Naive thymus-derived CD8-positive, alpha-beta T cell (primary cell): Measurements from ENCODE around the gene ZDHHC14. TPM values are rescaled to one million over a fixed set of nuclear protein-coding genes. Genes with fewer than 3 reads are reported as not detected.
A peak's percentile ranks its signal among the peaks of the same experiment; 100 is the strongest.
"Not testable (repeated sequence)": the region's sequence is repeated elsewhere in the genome, so short reads cannot be mapped to it uniquely, and the experiment has no call there.

Experiments
- ATAC-seq, 2 donors: fragments of 150-1000 bp; cut with Tn5 transposase in 1 of 2; sonication (Bioruptor Pico), chemical (Tn5 transposase) in 1 of 2; 1 replicate in 1 of 2; 2 replicates in 1 of 2; pipeline ENCODE4 v1.10.0; 2021; ENCODE audit warnings: mild to moderate bottlenecking in 2 of 2, moderate library complexity in 2 of 2
- POLR2A ChIA-PET: fragments of 350-600 bp; sonication (Branson Sonifier 250); formaldehyde crosslinking; loops from one replicate; lab custom pipeline; 2021; ENCODE audit warnings: antibody characterized with exemption; lab: Charles Lee
- DNase-seq, 10 donors: peaks; one replicate each; pipeline versions ENCODE4 v3.0.0 to v3.0.0-alpha.2; 2020 to 2022
- H3K27ac Mint-ChIP-seq, 10 donors: one replicate each; pipeline ENCODE4 v1.8.0; 2020 to 2022; ENCODE audit warnings: mild to moderate bottlenecking in 10 of 10, mixed read lengths in 10 of 10, moderate library complexity in 4 of 10, inconsistent platforms in 1 of 10
- H3K27me3 Mint-ChIP-seq, 5 donors: one replicate each; pipeline ENCODE4 v1.8.0; 2021 to 2022; ENCODE audit warnings: mixed read lengths in 5 of 5
- H3K36me3 Mint-ChIP-seq, 3 donors: one replicate each; pipeline ENCODE4 v1.8.0; 2020 to 2022; ENCODE audit warnings: mixed read lengths in 3 of 3, mild to moderate bottlenecking in 2 of 3, inconsistent platforms in 1 of 3
- H3K4me1 Mint-ChIP-seq, 4 donors: one replicate each; pipeline ENCODE4 v1.8.0; 2021 to 2022; ENCODE audit warnings: mixed read lengths in 4 of 4
- H3K4me3 Mint-ChIP-seq, 10 donors: one replicate each; pipeline ENCODE4 v1.8.0; 2020 to 2022; ENCODE audit warnings: mild to moderate bottlenecking in 10 of 10, mixed read lengths in 10 of 10, moderate library complexity in 6 of 10, inconsistent platforms in 1 of 10
- H3K9me3 Mint-ChIP-seq, 9 donors: one replicate each; pipeline ENCODE4 v1.8.0; 2020 to 2022; ENCODE audit warnings: mixed read lengths in 9 of 9, mild to moderate bottlenecking in 3 of 9, inconsistent platforms in 1 of 9, moderate library complexity in 1 of 9
- polyA plus RNA-seq, 3 donors: library from polyadenylated mRNA; unstranded; fragments of 300-500 nt; fragmentation: Illumina TruSeq; gene quantifications; one replicate each; pipeline ENCODE4 v1.2.3, GENCODE V29; 2021
- total RNA-seq, 8 experiments: library from RNA in 2 of 8; stranded (reverse) in 2 of 8; gene quantifications; one replicate each; pipeline ENCODE4 v1.2.3 and lab custom pipeline; 2021 to 2026

ZDHHC14 gene
- total and polyA plus RNA-seq, 5 experiments from 2014 or later, result 0.09 to 1.9 (median 1.4) TPM

- no peaks in the 10 kb centered on the region for H3K27me3 Mint-ChIP-seq
- no peak for DNase-seq
- POLR2A ChIA-PET, result no interaction called here
- H3K36me3 Mint-ChIP-seq, result no peaks in the 10 kb centered on the region
- no peaks in the 10 kb centered on the region for H3K9me3 Mint-ChIP-seq
- H3K4me3 Mint-ChIP-seq, result no peak overlapping the region
- no peak for ATAC-seq
- H3K27ac Mint-ChIP-seq, result no peak overlapping the region
- peaks cover 0 to 13% (median 0%) of the 10 kb centered on the region in 4 donors for H3K4me1 Mint-ChIP-seq
Observed at GRCh38 chr6:157466342-157466648, 85.3 kb downstream of the ZDHHC14 start.

GRCh38 chr6:157467339-157467738 lies 86.3 kb downstream of the ZDHHC14 start:
- H3K4me3 Mint-ChIP-seq, H3K27ac Mint-ChIP-seq, ATAC-seq, POLR2A ChIA-PET, DNase-seq, H3K9me3 Mint-ChIP-seq, H3K27me3 Mint-ChIP-seq, H3K36me3 Mint-ChIP-seq: not testable (repeated sequence)
- peaks cover 0 to 12% (median 0%) of the 10 kb centered on the region in 4 donors for H3K4me1 Mint-ChIP-seq

GRCh38 chr6:157468054-157468453 lies 87.1 kb downstream of the ZDHHC14 start:
- H3K9me3 Mint-ChIP-seq, result no peaks in the 10 kb centered on the region
- ATAC-seq, result no peak

DNA sequence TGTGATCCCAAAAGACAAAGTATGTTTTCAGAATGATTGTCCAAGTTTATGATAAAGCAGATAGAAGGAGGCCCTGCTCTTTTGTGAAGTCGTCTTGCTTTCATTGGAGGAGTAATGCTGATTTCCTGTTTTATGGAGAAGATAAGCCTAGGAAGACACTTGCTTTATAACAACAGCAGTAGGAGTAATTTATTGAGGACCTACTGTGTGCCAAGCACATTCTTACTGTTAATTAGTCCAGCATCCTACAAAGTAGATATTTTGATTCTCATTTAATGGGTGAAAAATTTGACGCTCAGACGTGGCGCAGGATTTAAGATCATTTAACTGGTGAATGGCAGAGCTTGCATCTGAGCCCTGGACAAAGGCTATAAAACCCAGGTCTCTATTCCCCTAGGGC lies 87.6 kb downstream of the ZDHHC14 start:
- H3K9me3 Mint-ChIP-seq, result no peaks in the 10 kb centered on the region
- no peaks in the 10 kb centered on the region for H3K36me3 Mint-ChIP-seq
- no peaks in the 10 kb centered on the region for H3K27me3 Mint-ChIP-seq
- DNase-seq, result no peak
- H3K4me3 Mint-ChIP-seq, result no peak overlapping the region
- no peak overlapping the region for H3K27ac Mint-ChIP-seq
- H3K4me1 Mint-ChIP-seq, result peaks cover 0 to 9% (median 0%) of the 10 kb centered on the region in 4 donors
- ATAC-seq, result no peak
- POLR2A ChIA-PET, result no interaction called here

More at GRCh38 chr6:157468054-157468453, 87.1 kb downstream of the ZDHHC14 start:
- peaks cover 0 to 9% (median 0%) of the 10 kb centered on the region in 4 donors for H3K4me1 Mint-ChIP-seq
- no peaks in the 10 kb centered on the region for H3K36me3 Mint-ChIP-seq
- no peak for DNase-seq
- no peak overlapping the region for H3K4me3 Mint-ChIP-seq
- H3K27me3 Mint-ChIP-seq, result no peaks in the 10 kb centered on the region
- no peak overlapping the region for H3K27ac Mint-ChIP-seq
- POLR2A ChIA-PET, result no interaction called here

- no peak for DNase-seq
- POLR2A ChIA-PET, result no interaction called here
- H3K9me3 Mint-ChIP-seq, result no peaks in the 10 kb centered on the region
- H3K27me3 Mint-ChIP-seq, result no peaks in the 10 kb centered on the region
- H3K36me3 Mint-ChIP-seq, result no peaks in the 10 kb centered on the region
- no peak for ATAC-seq
- H3K27ac Mint-ChIP-seq, result no peak overlapping the region
- H3K4me3 Mint-ChIP-seq, result no peak overlapping the region
- H3K4me1 Mint-ChIP-seq, result peaks cover 0 to 8% (median 0%) of the 10 kb centered on the region in 4 donors
Observed at GRCh38 chr6:157469378-157469777, 88.4 kb downstream of the ZDHHC14 start.

- H3K4me3 Mint-ChIP-seq, result no peak overlapping the region
- no peaks in the 10 kb centered on the region for H3K9me3 Mint-ChIP-seq
- peaks cover 0 to 2% (median 0%) of the 10 kb centered on the region in 4 donors for H3K4me1 Mint-ChIP-seq
- POLR2A ChIA-PET, result no interaction called here
- H3K27me3 Mint-ChIP-seq, result peaks cover 0 to under 1% (median 0%) of the 10 kb centered on the region in 5 donors
- DNase-seq (no peak), ATAC-seq (no peak)
- H3K36me3 Mint-ChIP-seq, result no peaks in the 10 kb centered on the region
- peak overlapping the region in 1 of 10 donors; percentile 29 for H3K27ac Mint-ChIP-seq
Observed at GRCh38 chr6:157471077-157471686, 90.2 kb downstream of the ZDHHC14 start.

DNA sequence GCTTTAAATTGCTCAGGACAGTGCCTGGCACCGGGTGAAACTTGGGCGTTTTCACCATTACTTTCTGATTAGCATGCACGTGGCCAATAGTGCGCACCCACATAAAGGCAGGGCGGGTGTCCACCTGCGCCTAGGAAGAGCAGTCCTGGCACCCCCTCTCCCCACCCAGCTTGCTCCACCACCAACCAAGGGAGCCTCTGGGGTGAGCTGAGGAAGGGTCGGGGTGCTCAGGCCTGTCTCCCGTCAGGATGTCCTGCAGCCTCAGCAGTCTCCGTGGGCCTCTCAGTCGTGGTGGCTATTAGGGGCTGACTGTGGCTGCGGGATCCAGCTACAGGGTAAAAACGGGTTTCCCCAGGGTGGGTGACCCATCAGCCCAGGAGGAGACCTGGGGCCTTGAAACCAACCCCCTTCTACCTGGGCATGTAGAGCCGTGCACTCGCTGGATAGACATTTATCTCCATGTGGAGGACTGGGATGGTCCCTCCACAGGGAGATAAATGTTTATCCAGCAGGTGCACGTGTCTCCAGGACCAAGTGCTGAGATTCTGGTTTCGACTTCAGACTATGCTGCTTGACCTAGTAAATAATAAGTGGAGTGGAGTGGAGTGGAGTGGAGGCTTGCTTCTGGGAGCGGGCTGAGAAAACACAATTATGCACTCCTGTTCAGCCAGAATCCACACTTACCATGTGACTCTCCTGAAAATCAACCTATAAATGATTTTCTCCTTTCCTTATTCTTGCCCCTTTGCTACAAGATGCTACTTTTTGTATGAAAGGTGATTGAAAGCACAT lies 91.1 kb downstream of the ZDHHC14 start:
- Mint-ChIP-seq H3K27ac (peak overlapping the region in 1 of 10 donors; percentile 29), H3K4me1 (peaks cover 0 to 2% (median 0%) of the 10 kb centered on the region in 4 donors), H3K4me3 (no peak overlapping the region), H3K27me3 (peaks cover 0 to 2% (median 0%) of the 10 kb centered on the region in 5 donors), H3K36me3 (no peaks in the 10 kb centered on the region), H3K9me3 (no peaks in the 10 kb centered on the region)
- DNase-seq (no peak), ATAC-seq (no peak)
- POLR2A ChIA-PET, result no interaction called here

- no peak overlapping the region for H3K4me3 Mint-ChIP-seq
- peaks cover 0 to 2% (median 0%) of the 10 kb centered on the region in 4 donors for H3K4me1 Mint-ChIP-seq
- POLR2A ChIA-PET, result no interaction called here
- no peaks in the 10 kb centered on the region for H3K9me3 Mint-ChIP-seq
- peaks cover 0 to 2% (median 0%) of the 10 kb centered on the region in 5 donors for H3K27me3 Mint-ChIP-seq
- H3K27ac Mint-ChIP-seq, result no peak overlapping the region
- ATAC-seq (no peak), DNase-seq (no peak)
- H3K36me3 Mint-ChIP-seq, result no peaks in the 10 kb centered on the region
Observed at GRCh38 chr6:157476797-157477196, 95.8 kb downstream of the ZDHHC14 start.

GRCh38 chr6:157478926-157479325 lies 97.9 kb downstream of the ZDHHC14 start:
- POLR2A ChIA-PET, result no interaction called here
- Mint-ChIP-seq H3K4me3 (no peak overlapping the region), H3K27ac (no peak overlapping the region), H3K4me1 (peaks cover 0 to 2% (median 0%) of the 10 kb centered on the region in 4 donors), H3K36me3 (no peaks in the 10 kb centered on the region), H3K27me3 (peaks cover 0 to 2% (median 0%) of the 10 kb centered on the region in 5 donors), H3K9me3 (no peaks in the 10 kb centered on the region)
- DNase-seq (no peak), ATAC-seq (no peak)

GRCh38 chr6:157479464-157480303 lies 98.7 kb downstream of the ZDHHC14 start:
- DNase-seq (no peak), ATAC-seq (no peak)
- Mint-ChIP-seq H3K27me3 (peaks cover 0 to 2% (median 0%) of the 10 kb centered on the region in 5 donors), H3K4me1 (peaks cover 0 to 2% (median 0%) of the 10 kb centered on the region in 4 donors), H3K9me3 (no peaks in the 10 kb centered on the region), H3K4me3 (no peak overlapping the region), H3K36me3 (no peaks in the 10 kb centered on the region), H3K27ac (no peak overlapping the region)
- POLR2A ChIA-PET, result no interaction called here

DNA sequence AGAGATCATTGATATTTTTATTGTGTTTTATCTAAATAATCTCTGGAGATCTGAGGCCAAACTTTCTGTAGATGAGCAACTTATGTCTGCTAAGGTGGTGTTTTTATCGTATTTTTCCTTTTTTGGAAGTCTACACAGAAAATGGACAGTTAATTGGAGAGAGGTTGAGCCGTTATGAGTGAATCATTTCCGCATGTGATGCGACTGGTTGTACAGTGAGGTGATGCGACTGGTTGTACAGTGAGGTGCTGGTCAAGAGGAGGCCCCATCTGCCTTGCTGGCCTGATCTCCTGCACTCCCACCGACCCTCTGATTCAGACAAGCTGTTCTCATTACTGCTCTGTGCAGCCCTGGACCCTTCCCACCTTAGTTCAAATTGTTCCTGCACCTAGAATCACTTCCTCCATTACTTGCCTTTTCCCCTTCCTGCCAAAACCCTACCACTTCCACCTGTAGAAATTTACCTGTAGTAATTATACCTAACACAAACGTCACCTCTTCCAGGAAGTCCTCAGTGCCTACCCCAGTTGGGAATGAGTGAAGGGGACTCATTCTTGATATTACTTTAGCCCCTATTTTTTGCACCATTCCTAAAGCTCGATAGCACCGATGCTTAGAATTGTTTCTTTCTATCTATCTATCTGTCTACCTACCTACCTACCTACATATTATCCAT lies 100.3 kb downstream of the ZDHHC14 start:
- no peaks in the 10 kb centered on the region for H3K36me3 Mint-ChIP-seq
- peaks cover 0 to under 1% (median 0%) of the 10 kb centered on the region in 5 donors for H3K27me3 Mint-ChIP-seq
- H3K27ac Mint-ChIP-seq, result no peak overlapping the region
- POLR2A ChIA-PET, result interaction anchor here (0.7 kb wide), 1 partner anchor 56 kb away, joined by 4 read pairs; no protein-coding TSS in a partner anchor
- ATAC-seq (no peak), DNase-seq (no peak)
- H3K9me3 Mint-ChIP-seq, result no peaks in the 10 kb centered on the region
- peaks cover under 1 to 6% (median 5%) of the 10 kb centered on the region in 4 donors for H3K4me1 Mint-ChIP-seq
- no peak overlapping the region for H3K4me3 Mint-ChIP-seq

- DNase-seq, result no peak
- POLR2A ChIA-PET, result interaction anchor here (0.7 kb wide), 1 partner anchor 56 kb away, joined by 4 read pairs; no protein-coding TSS in a partner anchor
- Mint-ChIP-seq H3K9me3 (no peaks in the 10 kb centered on the region), H3K36me3 (no peaks in the 10 kb centered on the region), H3K4me3 (no peak overlapping the region), H3K27me3 (no peaks in the 10 kb centered on the region), H3K27ac (no peak overlapping the region), H3K4me1 (peaks cover 6 to 11% (median 10%) of the 10 kb centered on the region in 4 donors)
- no peak for ATAC-seq
Observed at GRCh38 chr6:157481865-157482249, 100.9 kb downstream of the ZDHHC14 start.
